Measurements from ENCODE around the gene ARHGEF11.

DNA sequence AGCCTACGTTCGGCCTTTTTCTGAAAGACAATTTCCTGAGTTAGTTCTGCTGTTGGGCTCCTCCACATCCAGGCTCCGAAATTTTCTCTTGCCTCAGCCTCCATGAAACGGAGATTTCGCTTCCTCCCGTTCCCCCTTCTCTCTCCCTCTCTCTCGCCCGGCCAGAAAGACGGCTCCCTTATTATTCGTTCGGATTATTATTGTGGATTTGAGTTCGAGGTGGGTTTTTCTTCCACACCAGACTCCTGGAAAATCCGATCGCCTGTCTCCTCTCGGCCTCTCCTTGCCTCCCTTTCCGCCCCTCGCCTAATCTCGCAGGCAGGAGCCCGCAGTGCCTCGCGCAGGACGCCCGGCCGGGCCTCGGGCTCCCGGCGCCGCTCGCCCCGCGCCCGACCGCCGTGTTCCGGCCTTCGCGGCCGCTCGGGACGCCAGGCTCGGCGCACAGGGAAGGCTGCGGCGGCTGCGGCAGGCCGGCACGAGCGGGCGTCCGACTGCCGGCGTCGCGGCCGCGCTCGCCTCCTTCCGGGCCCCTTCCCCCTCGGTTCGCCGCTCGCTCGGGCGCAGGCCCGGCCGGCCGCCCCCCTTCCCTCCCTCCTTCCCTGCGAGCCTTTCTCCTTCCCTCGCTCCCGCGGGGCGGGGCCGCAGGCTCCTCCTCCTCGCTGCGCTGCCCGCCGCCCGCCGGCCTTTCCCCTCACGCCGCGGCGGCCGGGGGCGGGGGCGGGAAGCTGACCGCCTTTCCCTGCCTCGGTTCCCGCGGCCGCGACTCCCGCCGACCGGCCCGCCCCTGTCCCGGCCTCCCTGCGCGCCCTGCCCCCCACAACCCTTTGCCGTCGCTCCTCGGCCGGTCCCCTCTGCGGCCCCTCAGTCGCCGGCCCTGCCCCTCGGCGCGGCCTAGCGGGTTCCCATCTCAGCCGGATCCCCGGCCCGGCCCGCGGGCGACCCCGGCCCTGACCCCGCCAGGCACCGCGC is at the start of gene ARHGEF11:
- no peak for TF ChIP-seq CTCF (IDR thresholded peaks at IDR 0.05; ENCODE audit: low read depth, low read length, poor library complexity, severe bottlenecking)
- 0 out of 2 replicates have a peak, but pooled peaks have one; percentile 32 for TF ChIP-seq EZH2phosphoT487 (IDR thresholded peaks at IDR 0.05; ENCODE audit: borderline replicate concordance, low read length)

Measured in DOHH2 (cell line).